Measurements from ENCODE around the gene CANX.
"Not testable (repeated sequence)": the region's sequence is repeated elsewhere in the genome, so short reads cannot be mapped to it uniquely, and the experiment has no call there.

CANX gene

DNA sequence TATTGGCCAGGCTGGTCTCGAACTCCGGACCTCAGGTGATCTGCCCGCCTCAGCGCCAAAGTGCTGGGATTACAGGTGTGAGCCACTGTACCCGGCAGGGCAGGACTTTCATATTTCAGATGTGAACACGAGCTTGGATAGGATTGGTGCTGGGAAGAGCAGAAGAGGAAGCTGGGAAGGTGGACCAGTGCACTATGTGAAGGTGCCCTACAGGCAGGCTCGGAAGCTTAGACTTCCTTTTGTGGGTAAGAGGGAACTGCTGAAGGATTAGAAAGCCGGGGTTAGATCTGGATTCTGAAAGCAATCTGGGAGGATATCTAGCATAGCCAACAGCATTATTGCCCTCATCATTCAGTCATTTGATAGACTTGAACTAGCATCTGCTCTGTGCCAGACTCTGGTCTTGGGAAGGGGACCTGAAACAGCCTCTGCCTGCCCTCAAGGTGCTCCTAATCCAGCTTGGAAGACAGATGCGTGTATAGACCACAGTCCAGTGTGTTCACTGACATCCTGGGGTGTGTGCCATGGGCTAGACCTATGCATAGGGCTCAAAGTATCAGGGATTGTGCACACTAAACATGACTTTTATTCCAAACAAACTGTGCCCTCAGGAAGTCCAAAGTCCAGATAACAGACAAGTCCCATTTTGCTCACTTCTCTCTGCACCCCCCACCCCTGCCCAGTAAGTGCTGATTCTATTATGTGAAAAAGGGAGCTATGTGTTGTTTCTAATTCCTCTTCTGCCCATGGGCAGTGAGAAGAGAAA lies 18.6 kb upstream of the CANX start:
- H3K27ac ChIP-seq (ENCODE audit: low read depth, low read length), result no peak overlapping the region
- no peak overlapping the region for H3K4me3 ChIP-seq (ENCODE audit: low read length)
- H3K4me2 ChIP-seq (ENCODE audit: low read length), result no peak overlapping the region
- H3K4me1 ChIP-seq (ENCODE audit: control insufficient read depth, low read length), result peaks cover 27% of the 10 kb centered on the region
- no peaks in the 10 kb centered on the region for H3K9me3 ChIP-seq (ENCODE audit: control insufficient read depth, insufficient read depth, low read length)
- H4K20me1 ChIP-seq (ENCODE audit: control insufficient read depth, insufficient read depth, low read depth, low read length), result no peaks in the 10 kb centered on the region
- no peaks in the 10 kb centered on the region for H3K9me2 ChIP-seq (replicated peaks; ENCODE audit: control insufficient read depth, low read length)
- no peaks in the 10 kb centered on the region for H3K27me3 ChIP-seq (ENCODE audit: control insufficient read depth, low read length)
- peaks cover 10% of the 10 kb centered on the region; the same call in 1 of the 2 replicates for H3F3A ChIP-seq (ENCODE audit: control insufficient read depth, insufficient read depth)
- H3K79me2 ChIP-seq (ENCODE audit: control insufficient read depth, low read length), result peaks cover 30% of the 10 kb centered on the region
- TF ChIP-seq EZH2phosphoT487 (IDR thresholded peaks at IDR 0.05; ENCODE audit: borderline replicate concordance, low read length), result no peak
- TF ChIP-seq, protein P1, sequence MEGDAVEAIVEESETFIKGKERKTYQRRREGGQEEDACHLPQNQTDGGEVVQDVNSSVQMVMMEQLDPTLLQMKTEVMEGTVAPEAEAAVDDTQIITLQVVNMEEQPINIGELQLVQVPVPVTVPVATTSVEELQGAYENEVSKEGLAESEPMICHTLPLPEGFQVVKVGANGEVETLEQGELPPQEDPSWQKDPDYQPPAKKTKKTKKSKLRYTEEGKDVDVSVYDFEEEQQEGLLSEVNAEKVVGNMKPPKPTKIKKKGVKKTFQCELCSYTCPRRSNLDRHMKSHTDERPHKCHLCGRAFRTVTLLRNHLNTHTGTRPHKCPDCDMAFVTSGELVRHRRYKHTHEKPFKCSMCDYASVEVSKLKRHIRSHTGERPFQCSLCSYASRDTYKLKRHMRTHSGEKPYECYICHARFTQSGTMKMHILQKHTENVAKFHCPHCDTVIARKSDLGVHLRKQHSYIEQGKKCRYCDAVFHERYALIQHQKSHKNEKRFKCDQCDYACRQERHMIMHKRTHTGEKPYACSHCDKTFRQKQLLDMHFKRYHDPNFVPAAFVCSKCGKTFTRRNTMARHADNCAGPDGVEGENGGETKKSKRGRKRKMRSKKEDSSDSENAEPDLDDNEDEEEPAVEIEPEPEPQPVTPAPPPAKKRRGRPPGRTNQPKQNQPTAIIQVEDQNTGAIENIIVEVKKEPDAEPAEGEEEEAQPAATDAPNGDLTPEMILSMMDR (IDR thresholded peaks at IDR 0.05; ENCODE audit: low read depth, low read length, poor library complexity, severe bottlenecking), result no peak
- H3K36me3 ChIP-seq (ENCODE audit: control insufficient read depth, low read length), result peaks cover 8% of the 10 kb centered on the region; the same call in 1 of the 2 replicates

DNA sequence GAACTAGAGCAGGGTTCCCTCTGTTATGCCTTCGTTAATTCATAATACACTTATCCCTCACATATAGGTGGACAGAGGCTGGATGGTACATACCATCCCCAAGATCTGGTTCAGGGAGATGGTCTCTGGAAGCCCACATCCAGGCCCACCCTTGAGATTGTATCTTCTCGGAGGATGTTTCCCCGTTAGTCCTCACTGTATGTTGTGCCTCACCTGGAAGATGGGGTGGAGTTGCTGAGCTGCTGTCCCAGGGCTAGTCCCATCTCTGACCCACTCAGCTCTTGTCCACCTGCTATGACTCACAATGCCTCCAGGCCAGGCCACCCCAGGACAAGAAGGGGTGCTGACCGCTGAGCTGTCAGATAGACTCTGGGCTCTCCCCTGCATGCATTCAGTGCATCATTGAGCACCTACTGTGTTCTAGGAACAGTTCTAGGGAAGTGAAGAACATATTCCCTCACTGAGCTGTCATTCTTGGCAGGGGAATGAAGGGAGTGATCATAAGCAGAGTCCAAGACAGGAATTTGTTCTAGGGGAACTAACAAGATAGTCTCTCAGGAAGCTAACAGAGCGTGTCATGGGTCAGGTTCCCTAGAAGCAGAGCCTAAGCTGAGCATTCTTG lies 17.9 kb upstream of the CANX start, which contains the start of gene CBY3:
Gene CBY3, minus strand, starts transcription at position 255 of the 622 bp plus-strand sequence. Its CDS starts 116 bp downstream, at position 139.
- Histone ChIP-seq H4K20me1 (ENCODE audit: control insufficient read depth, insufficient read depth, low read depth, low read length) (no peaks in the 10 kb centered on the region), H3F3A (ENCODE audit: control insufficient read depth, insufficient read depth) (peaks cover 7% of the 10 kb centered on the region; the same call in 1 of the 2 replicates), H3K9me3 (ENCODE audit: control insufficient read depth, insufficient read depth, low read length) (no peaks in the 10 kb centered on the region), H3K4me1 (ENCODE audit: control insufficient read depth, low read length) (peaks cover 23% of the 10 kb centered on the region), H3K36me3 (ENCODE audit: control insufficient read depth, low read length) (peaks cover 8% of the 10 kb centered on the region; the same call in 1 of the 2 replicates), H3K27ac (ENCODE audit: low read depth, low read length) (no peak within 1 kb of the TSS), H3K9me2 (replicated peaks; ENCODE audit: control insufficient read depth, low read length) (no peaks in the 10 kb centered on the region), H3K4me3 (ENCODE audit: low read length) (no peak within 1 kb of the TSS), H3K4me2 (ENCODE audit: low read length) (no peak within 1 kb of the TSS), H3K27me3 (ENCODE audit: control insufficient read depth, low read length) (no peaks in the 10 kb centered on the region), H3K79me2 (ENCODE audit: control insufficient read depth, low read length) (peaks cover 30% of the 10 kb centered on the region)
- no peak for TF ChIP-seq EZH2phosphoT487 (IDR thresholded peaks at IDR 0.05; ENCODE audit: borderline replicate concordance, low read length)
- TF ChIP-seq, protein P1 (IDR thresholded peaks at IDR 0.05; ENCODE audit: low read depth, low read length, poor library complexity, severe bottlenecking), result no peak

DNA sequence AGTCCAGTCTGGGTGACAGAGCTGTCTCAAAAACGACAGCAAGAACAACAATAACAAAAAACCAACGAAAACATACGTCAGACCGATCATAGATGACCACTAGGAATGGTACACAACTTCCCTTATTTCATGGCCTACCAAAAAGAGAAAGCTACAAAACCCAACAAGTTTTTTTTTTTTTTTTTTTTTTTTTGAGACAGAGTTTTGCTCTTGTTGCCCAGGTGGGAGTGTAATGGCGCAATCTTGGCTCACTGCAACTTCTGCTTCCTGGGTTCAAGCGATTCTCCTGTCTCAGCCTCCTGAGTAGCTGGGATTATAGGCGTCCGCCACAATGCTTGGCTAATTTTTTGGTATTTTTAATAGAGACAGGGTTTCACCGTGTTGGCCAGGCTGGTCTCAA lies 9.6 kb upstream of the CANX start:
- not testable (repeated sequence) for H3K79me2 ChIP-seq (ENCODE audit: control insufficient read depth, low read length); H3K27ac ChIP-seq (ENCODE audit: low read depth, low read length); H3K36me3 ChIP-seq (ENCODE audit: control insufficient read depth, low read length); H3K9me3 ChIP-seq (ENCODE audit: control insufficient read depth, insufficient read depth, low read length); H3K4me2 ChIP-seq (ENCODE audit: low read length); H3F3A ChIP-seq (ENCODE audit: control insufficient read depth, insufficient read depth); H3K4me3 ChIP-seq (ENCODE audit: low read length); H3K27me3 ChIP-seq (ENCODE audit: control insufficient read depth, low read length); H3K9me2 ChIP-seq (replicated peaks; ENCODE audit: control insufficient read depth, low read length); H4K20me1 ChIP-seq (ENCODE audit: control insufficient read depth, insufficient read depth, low read depth, low read length); H3K4me1 ChIP-seq (ENCODE audit: control insufficient read depth, low read length)

DNA sequence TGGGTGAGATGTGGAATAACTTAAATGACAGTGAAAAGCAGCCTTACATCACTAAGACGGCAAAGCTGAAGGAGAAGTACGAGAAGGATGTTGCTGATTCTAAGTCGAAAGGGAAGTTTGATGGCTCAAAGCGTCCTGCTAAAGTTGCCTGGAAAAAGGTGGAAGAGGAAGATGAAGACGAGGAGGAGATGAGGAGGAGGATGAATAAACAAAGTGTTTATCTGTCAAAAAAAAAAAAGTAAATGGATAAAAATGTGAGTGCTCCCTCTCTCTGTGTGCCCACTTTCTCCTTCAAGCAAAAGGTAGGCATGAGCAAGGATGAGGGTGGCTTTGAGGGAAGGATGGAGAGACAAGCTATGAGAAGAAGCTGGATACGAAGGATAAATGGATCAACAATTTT lies 4.2 kb upstream of the CANX start:
- peaks cover 13% of the 10 kb centered on the region for H3K4me1 ChIP-seq (ENCODE audit: control insufficient read depth, low read length)
- TF ChIP-seq, protein P1 (IDR thresholded peaks at IDR 0.05; ENCODE audit: low read depth, low read length, poor library complexity, severe bottlenecking), result no peak
- TF ChIP-seq EZH2phosphoT487 (IDR thresholded peaks at IDR 0.05; ENCODE audit: borderline replicate concordance, low read length), result no peak
- H3K27me3 ChIP-seq (ENCODE audit: control insufficient read depth, low read length), result no peaks in the 10 kb centered on the region
- peaks cover 19% of the 10 kb centered on the region for H3K79me2 ChIP-seq (ENCODE audit: control insufficient read depth, low read length)
- H3K27ac ChIP-seq (ENCODE audit: low read depth, low read length), result no peak overlapping the region
- no peak overlapping the region for H3K4me3 ChIP-seq (ENCODE audit: low read length)
- no peaks in the 10 kb centered on the region for H3K9me3 ChIP-seq (ENCODE audit: control insufficient read depth, insufficient read depth, low read length)
- peaks cover 1% of the 10 kb centered on the region for H4K20me1 ChIP-seq (ENCODE audit: control insufficient read depth, insufficient read depth, low read depth, low read length)
- no peaks in the 10 kb centered on the region; the same call in 1 of the 2 replicates for H3F3A ChIP-seq (ENCODE audit: control insufficient read depth, insufficient read depth)
- no peaks in the 10 kb centered on the region for H3K9me2 ChIP-seq (replicated peaks; ENCODE audit: control insufficient read depth, low read length)
- no peak overlapping the region for H3K4me2 ChIP-seq (ENCODE audit: low read length)
- H3K36me3 ChIP-seq (ENCODE audit: control insufficient read depth, low read length), result peaks cover 7% of the 10 kb centered on the region
